GM19193 (cell line): Measurements from ENCODE around the gene IPO13.

Experiments
- POLR2A ChIP-seq: IDR thresholded peaks from 4 replicates; pipeline ENCODE4 v1.6.1; 2011; ENCODE audit not compliant: insufficient read depth, insufficient read length; ENCODE audit errors: extremely low read depth

The IPO13 gene

GRCh38 chr1:43935711-43936427 lies 10.9 kb upstream of the IPO13 start:
- no peak for TF ChIP-seq POLR2A

DNA sequence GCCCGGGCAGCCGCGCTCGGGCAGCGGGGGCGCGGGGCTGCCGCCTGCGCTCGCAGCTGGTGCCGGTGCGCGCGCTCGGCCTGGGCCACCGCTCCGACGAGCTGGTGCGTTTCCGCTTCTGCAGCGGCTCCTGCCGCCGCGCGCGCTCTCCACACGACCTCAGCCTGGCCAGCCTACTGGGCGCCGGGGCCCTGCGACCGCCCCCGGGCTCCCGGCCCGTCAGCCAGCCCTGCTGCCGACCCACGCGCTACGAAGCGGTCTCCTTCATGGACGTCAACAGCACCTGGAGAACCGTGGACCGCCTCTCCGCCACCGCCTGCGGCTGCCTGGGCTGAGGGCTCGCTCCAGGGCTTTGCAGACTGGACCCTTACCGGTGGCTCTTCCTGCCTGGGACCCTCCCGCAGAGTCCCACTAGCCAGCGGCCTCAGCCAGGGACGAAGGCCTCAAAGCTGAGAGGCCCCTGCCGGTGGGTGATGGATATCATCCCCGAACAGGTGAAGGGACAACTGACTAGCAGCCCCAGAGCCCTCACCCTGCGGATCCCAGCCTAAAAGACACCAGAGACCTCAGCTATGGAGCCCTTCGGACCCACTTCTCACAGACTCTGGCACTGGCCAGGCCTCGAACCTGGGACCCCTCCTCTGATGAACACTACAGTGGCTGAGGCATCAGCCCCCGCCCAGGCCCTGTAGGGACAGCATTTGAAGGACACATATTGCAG lies 10.2 kb upstream of the IPO13 start:
- no peak for TF ChIP-seq POLR2A

DNA sequence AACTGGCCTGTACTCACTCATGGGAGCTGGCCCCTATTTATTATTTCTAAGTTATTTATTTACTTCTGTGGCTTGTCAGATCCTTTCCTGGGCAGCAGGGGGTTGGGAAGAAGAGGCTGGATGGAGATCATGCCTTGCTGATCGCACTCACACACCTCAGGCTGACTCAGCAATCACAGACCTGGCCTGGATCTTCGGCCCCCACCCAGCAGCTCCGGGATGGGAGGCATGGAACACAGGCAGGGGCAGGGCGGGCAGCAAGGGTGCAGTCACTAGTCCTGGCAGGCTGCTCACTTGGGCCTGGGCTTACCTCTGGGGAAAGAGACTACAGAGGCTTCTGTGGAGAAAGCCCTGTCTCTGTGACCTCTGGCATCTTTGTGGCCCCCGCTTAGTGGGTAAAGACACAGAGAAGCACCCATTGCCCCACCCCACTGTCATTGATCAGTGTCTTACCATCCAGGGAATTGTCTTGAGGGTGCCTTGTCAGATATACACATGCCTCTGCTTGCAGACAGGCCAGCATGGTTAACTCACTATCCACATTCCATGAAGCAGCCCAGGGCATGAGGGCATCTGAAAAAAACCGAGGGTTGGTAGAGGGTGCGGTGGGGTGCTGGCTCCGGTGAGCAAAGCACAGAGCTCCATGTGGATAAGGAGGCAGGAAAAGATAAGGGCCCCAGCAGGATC lies 9.4 kb upstream of the IPO13 start:
- no peak for TF ChIP-seq POLR2A

DNA sequence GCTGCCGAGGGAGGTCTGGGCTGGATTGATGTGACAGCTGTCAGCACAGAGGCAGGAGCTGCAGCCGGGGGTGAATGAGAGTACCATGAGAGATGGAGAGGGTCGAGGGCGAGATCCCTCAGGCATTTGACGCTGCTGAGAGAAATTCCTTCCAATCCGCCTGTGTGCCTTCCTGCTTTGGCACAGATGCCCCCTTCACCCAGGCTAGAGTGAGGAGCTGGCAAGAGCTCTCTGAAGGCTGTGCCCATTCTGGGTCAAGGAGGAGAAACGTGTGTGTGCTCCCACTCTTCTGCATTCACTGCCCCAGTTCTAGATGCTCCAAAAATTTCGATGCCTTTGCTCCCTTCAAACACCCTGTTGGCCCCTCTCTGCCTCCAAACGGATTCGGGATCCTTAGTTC lies 8.4 kb upstream of the IPO13 start:
- TF ChIP-seq POLR2A = no peak

GRCh38 chr1:43938892-43939587 lies 7.7 kb upstream of the IPO13 start:
- TF ChIP-seq POLR2A = no peak

GRCh38 chr1:43942411-43942810 lies 4.3 kb upstream of the IPO13 start:
- no peak for TF ChIP-seq POLR2A

DNA sequence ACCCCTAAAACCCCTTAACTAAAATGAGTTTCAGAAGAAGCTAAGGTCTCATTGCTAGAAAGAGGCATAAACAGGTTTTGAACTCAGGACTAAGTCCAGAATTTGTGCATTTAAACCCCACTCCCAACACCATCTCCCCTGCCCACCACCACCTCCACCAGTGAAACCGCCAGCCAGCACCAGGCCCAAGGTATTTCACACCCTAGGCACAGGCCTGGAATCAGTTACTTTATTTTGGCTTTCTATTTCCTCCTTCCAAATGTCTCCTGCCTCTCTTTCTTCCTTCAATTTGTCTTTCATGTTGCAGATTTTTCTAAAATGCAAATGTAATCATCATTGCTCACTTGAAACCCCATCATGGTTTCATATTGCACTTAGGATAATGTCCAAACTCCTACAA lies 1.9 kb upstream of the IPO13 start:
- TF ChIP-seq POLR2A = no peak

DNA sequence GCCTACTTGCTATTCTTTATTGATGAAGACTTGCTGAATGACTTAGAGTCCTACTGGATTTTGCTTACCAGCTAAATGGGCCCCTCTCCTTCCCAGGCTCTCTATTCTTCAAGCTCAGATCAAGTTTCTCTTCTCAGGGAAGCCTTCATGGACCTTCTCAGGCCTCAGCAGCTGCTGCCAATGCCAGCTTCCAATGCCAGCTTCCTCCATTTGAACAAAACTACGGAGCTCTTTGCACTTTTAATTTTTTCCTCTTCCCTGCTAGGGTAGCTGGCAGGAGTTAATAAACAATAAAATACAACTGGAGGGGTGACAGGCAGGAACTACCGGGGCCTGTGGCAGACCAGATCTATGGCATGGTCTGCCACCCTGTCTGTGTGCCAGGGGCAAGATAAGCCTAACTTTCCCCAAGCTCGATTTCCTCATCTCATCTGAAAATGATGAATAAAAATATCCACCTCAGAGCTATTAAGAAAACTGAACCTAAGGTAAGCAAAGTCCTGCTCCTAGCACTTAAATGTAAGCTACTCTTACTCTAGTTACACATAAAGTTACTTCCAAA lies 995 bp upstream of the IPO13 start:
- TF ChIP-seq POLR2A = no peak

- TF ChIP-seq POLR2A = no peak
Observed at GRCh38 chr1:43947061-43947873, 517 bp downstream of the IPO13 start.

- TF ChIP-seq POLR2A = no peak
Observed at GRCh38 chr1:43947874-43948437, 1.2 kb downstream of the IPO13 start.

DNA sequence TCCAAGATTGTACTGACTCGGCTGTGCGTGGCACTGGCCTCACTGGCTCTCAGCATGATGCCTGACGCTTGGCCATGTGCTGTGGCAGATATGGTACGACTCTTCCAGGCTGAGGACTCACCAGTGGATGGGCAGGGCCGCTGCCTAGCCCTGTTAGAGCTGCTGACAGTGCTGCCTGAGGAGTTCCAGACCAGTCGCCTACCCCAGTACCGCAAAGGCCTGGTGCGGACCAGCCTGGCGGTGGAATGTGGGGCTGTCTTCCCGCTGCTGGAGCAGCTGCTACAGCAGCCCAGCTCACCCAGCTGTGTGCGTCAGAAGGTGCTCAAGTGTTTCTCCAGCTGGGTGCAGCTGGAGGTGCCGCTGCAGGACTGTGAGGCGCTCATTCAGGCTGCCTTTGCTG lies 2.9 kb downstream of the IPO13 start:
- TF ChIP-seq POLR2A = no peak

GRCh38 chr1:43951021-43951985 lies 4.6 kb downstream of the IPO13 start:
- TF ChIP-seq POLR2A = no peak
